Liver (tissue), 9 donors: ENCODE results near the gene ATOX1. TPM values are rescaled to one million over a fixed set of nuclear protein-coding genes. Genes with fewer than 3 reads are reported as not detected.

ENCODE experiments used
- DNase-seq: peaks from one replicate; pipeline ENCODE4 v3.0.0-alpha.2; 2017; ENCODE audit warnings: low spot score
- H3K27ac ChIP-seq, 2 donors: one replicate each; pipeline ENCODE4 v1.7.0; 2013; ENCODE audit warnings: inconsistent platforms in 2 of 2, low read length in 2 of 2, control low read depth in 1 of 2, low read depth in 1 of 2, mild to moderate bottlenecking in 1 of 2
- H3K27me3 ChIP-seq, 4 donors: one replicate each; pipeline versions ENCODE4 v1.6.1 to v1.7.0; 2013; ENCODE audit warnings: low read length in 3 of 4, inconsistent platforms in 1 of 4, mild to moderate bottlenecking in 1 of 4, moderate library complexity in 1 of 4; ENCODE audit not compliant: control insufficient read depth in 4 of 4, insufficient read depth in 4 of 4
- H3K36me3 ChIP-seq, 4 donors: one replicate each; pipeline versions ENCODE4 v1.6.1 to v1.7.0; 2013; ENCODE audit warnings: low read length in 3 of 4, mild to moderate bottlenecking in 3 of 4, low read depth in 1 of 4, moderate library complexity in 1 of 4; ENCODE audit not compliant: control insufficient read depth in 4 of 4, insufficient read depth in 3 of 4
- H3K4me1 ChIP-seq, 4 donors: one replicate each; pipeline versions ENCODE4 v1.6.1 to v1.7.0; 2013; ENCODE audit warnings: low read length in 3 of 4, mild to moderate bottlenecking in 3 of 4, moderate library complexity in 1 of 4; ENCODE audit not compliant: control insufficient read depth in 4 of 4, insufficient read depth in 4 of 4
- H3K4me3 ChIP-seq, 3 donors: one replicate each; pipeline versions ENCODE4 v1.6.1 to v1.7.0; 2013; ENCODE audit warnings: low read length in 3 of 3, control low read depth in 1 of 3, low read depth in 1 of 3, mild to moderate bottlenecking in 1 of 3
- H3K9ac ChIP-seq, 2 donors: one replicate each; pipeline ENCODE4 v1.7.0; 2013; ENCODE audit warnings: low read length in 2 of 2, mild to moderate bottlenecking in 2 of 2, moderate library complexity in 2 of 2, control low read depth in 1 of 2, low read depth in 1 of 2
- H3K9me3 ChIP-seq, 4 donors: one replicate each; pipeline versions ENCODE4 v1.6.1 to v1.7.0; 2013; ENCODE audit warnings: low read length in 3 of 4; ENCODE audit not compliant: control insufficient read depth in 4 of 4
- EGR1 ChIP-seq, 2 donors: IDR thresholded peaks; 2 replicates each; pipeline ENCODE4 v1.6.1; 2016 to 2018; ENCODE audit warnings: antibody characterized with exemption in 2 of 2, low read depth in 2 of 2
- FOXA1 ChIP-seq: IDR thresholded peaks from 2 replicates; pipeline ENCODE4 v1.6.1; 2016; ENCODE audit warnings: antibody characterized with exemption
- FOXA2 ChIP-seq: IDR thresholded peaks from 2 replicates; pipeline ENCODE4 v1.6.1; 2016; ENCODE audit warnings: antibody characterized with exemption
- GABPA ChIP-seq, 2 donors: IDR thresholded peaks in 1 of 2; conservative IDR thresholded peaks in 1 of 2; 2 replicates each; pipeline ENCODE4 v1.6.1; 2016; ENCODE audit warnings: antibody characterized with exemption in 2 of 2, mild to moderate bottlenecking in 1 of 2, moderate library complexity in 1 of 2
- HNF4A ChIP-seq, 2 donors: conservative IDR thresholded peaks; 2 replicates each; pipeline ENCODE4 v1.6.1; 2016; ENCODE audit warnings: antibody characterized with exemption in 2 of 2, mild to moderate bottlenecking in 2 of 2
- HNF4G ChIP-seq: IDR thresholded peaks from 2 replicates; pipeline ENCODE4 v1.6.1; 2016; ENCODE audit warnings: antibody characterized with exemption
- JUND ChIP-seq, 2 donors: IDR thresholded peaks; 2 replicates each; pipeline ENCODE4 v1.6.1; 2016; ENCODE audit warnings: antibody characterized with exemption in 2 of 2
- RAD21 ChIP-seq, 2 donors: IDR thresholded peaks; 2 replicates each; pipeline ENCODE4 v1.6.1; 2016; ENCODE audit warnings: antibody characterized with exemption in 2 of 2, mild to moderate bottlenecking in 2 of 2
- RXRA ChIP-seq, 2 donors: IDR thresholded peaks; 2 replicates each; pipeline ENCODE4 v1.6.1; 2017 to 2018; ENCODE audit warnings: antibody characterized with exemption in 2 of 2, mild to moderate bottlenecking in 1 of 2
- SP1 ChIP-seq: IDR thresholded peaks from 2 replicates; pipeline ENCODE4 v1.6.1; 2018; ENCODE audit warnings: antibody characterized with exemption, mild to moderate bottlenecking
- TAF1 ChIP-seq: conservative IDR thresholded peaks from 2 replicates; pipeline ENCODE4 v1.6.1; 2016; ENCODE audit warnings: antibody characterized with exemption, mild to moderate bottlenecking
- WGBS: extraction: QIAGEN DNeasy Blood & Tissue Kit; methylation state at CpG from one replicate; pipeline ENCODE4 v1.1.7; 2013; 5-methylcytosine and 5-hydroxymethylcytosine counted together
- polyA plus RNA-seq, 2 donors: library from polyadenylated mRNA; stranded (reverse) in 1 of 2; unstranded in 1 of 2; fragments of 200-250 nt in 1 of 2; fragments of >200 nt in 1 of 2; fragmentation: Nextera tagmentation in 1 of 2; extraction: Ambion mirVana in 1 of 2; gene quantifications; one replicate each; pipeline versions ENCODE4 v1.2.1 to v1.2.3, GENCODE V29; 2013 to 2015
- total RNA-seq, 2 donors: library from RNA; depleted of rRNA; stranded (reverse); fragments of >200 nt; gene quantifications; one replicate each; pipeline ENCODE4 v1.2.3, GENCODE V29; 2014
- TF ChIP-seq, protein P1 (sequence below): IDR thresholded peaks from 2 replicates; pipeline ENCODE4 v1.6.1; 2016; ENCODE audit warnings: antibody characterized with exemption
- TF ChIP-seq, protein P2 (sequence below): IDR thresholded peaks from 2 replicates; pipeline ENCODE4 v1.6.1; 2016; ENCODE audit warnings: antibody characterized with exemption
- TF ChIP-seq, protein P3 (sequence below): fragments of 150-350 bp; IDR thresholded peaks from 2 replicates; pipeline ENCODE4 v1.5.1; 2017; ENCODE audit warnings: improper control_type of control experiment, low read depth, low read length; ENCODE audit not compliant: missing input control
- TF ChIP-seq, protein P4 (sequence below): IDR thresholded peaks from 2 replicates; pipeline ENCODE4 v1.6.1; 2016; ENCODE audit warnings: antibody characterized with exemption
- donor health status: healthy.
- donor health status: healthy.
- donor health status: healthy.
- donor health status: healthy.
- donor health status: healthy.

ATOX1 gene
- total and polyA plus RNA-seq, 4 donors, result 25.9 to 307 (median 95.6) TPM

DNA sequence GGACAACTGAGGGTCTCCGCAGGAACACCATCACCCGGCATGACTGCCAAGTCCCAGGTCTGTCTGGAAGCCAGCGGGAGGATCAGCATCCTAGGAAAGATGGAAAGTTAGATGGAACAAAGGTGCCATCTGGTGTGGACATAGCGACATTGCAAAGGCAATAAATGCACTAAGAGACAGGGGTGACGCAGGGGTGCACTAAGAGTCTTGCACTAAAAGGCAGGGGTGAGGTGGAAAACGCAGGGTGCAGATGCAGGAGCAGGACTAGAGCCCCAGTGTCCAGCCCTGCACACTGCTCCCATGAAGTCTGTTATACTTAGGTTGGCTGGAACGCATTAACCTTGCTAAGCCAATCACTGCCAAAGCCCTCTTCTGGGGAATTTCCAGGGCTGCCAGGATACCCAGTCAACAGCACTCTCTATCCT is 15.5 kb downstream of the ATOX1 start:
- no peak overlapping the region for H3K27ac ChIP-seq
- no peaks in the 10 kb centered on the region for H3K9me3 ChIP-seq
- H3K4me1 ChIP-seq, result peaks cover 1 to 14% (median 7%) of the 10 kb centered on the region in 4 donors
- H3K36me3 ChIP-seq, result peaks cover 0 to 13% (median 5%) of the 10 kb centered on the region in 4 donors
- no peak overlapping the region for H3K9ac ChIP-seq
- H3K27me3 ChIP-seq, result no peaks in the 10 kb centered on the region
- no peak overlapping the region for H3K4me3 ChIP-seq
- 69% methylated on average over 7 of the region's 7 CpGs for WGBS
- DNase-seq, result no peak
- TF ChIP-seq, protein P1, sequence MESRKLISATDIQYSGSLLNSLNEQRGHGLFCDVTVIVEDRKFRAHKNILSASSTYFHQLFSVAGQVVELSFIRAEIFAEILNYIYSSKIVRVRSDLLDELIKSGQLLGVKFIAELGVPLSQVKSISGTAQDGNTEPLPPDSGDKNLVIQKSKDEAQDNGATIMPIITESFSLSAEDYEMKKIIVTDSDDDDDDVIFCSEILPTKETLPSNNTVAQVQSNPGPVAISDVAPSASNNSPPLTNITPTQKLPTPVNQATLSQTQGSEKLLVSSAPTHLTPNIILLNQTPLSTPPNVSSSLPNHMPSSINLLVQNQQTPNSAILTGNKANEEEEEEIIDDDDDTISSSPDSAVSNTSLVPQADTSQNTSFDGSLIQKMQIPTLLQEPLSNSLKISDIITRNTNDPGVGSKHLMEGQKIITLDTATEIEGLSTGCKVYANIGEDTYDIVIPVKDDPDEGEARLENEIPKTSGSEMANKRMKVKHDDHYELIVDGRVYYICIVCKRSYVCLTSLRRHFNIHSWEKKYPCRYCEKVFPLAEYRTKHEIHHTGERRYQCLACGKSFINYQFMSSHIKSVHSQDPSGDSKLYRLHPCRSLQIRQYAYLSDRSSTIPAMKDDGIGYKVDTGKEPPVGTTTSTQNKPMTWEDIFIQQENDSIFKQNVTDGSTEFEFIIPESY, result no peak
- TF ChIP-seq SP1, result no peak
- TF ChIP-seq EGR1 (IDR thresholded peaks at IDR 0.05; ENCODE audit: low read depth in 2 of 2), result no peak
- peak; percentile 77 to 86 for TF ChIP-seq RAD21 (IDR thresholded peaks at IDR 0.05)
- TF ChIP-seq FOXA2, result no peak
- no peak for TF ChIP-seq FOXA1
- TF ChIP-seq, protein P2, sequence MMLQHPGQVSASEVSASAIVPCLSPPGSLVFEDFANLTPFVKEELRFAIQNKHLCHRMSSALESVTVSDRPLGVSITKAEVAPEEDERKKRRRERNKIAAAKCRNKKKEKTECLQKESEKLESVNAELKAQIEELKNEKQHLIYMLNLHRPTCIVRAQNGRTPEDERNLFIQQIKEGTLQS, result no peak
- TF ChIP-seq, protein P3, sequence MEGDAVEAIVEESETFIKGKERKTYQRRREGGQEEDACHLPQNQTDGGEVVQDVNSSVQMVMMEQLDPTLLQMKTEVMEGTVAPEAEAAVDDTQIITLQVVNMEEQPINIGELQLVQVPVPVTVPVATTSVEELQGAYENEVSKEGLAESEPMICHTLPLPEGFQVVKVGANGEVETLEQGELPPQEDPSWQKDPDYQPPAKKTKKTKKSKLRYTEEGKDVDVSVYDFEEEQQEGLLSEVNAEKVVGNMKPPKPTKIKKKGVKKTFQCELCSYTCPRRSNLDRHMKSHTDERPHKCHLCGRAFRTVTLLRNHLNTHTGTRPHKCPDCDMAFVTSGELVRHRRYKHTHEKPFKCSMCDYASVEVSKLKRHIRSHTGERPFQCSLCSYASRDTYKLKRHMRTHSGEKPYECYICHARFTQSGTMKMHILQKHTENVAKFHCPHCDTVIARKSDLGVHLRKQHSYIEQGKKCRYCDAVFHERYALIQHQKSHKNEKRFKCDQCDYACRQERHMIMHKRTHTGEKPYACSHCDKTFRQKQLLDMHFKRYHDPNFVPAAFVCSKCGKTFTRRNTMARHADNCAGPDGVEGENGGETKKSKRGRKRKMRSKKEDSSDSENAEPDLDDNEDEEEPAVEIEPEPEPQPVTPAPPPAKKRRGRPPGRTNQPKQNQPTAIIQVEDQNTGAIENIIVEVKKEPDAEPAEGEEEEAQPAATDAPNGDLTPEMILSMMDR, result peak; percentile 51

DNA sequence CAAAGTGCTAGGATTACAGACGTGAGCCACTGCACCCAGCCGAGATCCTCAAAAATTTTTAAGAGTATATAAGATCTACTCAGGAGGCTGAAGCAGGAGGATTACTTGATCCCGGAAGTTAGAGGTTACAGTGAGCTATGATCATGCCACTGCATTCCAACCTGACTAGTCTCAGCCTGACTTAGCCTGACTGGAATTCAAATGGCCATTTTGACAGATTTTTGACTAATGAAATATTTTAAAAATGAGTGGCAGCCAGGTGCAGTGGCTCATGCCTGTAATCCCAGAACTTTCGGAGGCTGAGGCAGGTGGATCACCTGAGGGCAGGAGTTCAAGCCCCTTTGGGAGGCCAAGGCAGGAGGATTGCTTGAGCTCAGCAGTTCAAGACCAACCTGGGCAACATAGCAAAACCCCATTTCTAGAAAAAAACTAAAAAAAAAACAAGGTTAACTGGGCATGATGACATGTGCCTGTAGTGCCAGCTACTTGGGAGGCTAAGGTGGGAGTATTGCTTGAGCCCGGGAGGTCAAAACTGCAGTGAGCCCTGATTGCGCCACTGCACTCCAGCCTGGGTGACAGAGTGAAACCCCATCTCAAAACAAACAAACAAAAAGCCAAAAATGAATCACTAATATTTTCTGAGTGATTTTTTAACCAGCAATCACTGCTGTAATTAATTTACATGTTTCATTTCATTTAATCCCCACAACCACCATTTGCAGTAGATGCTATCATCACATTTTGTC is 16.6 kb downstream of the ATOX1 start:
- H3K9ac ChIP-seq, result no peak overlapping the region
- H3K4me3 ChIP-seq, result no peak overlapping the region
- no peak for DNase-seq
- H3K27ac ChIP-seq, result no peak overlapping the region
- H3K36me3 ChIP-seq, result peaks cover 0 to 13% (median 5%) of the 10 kb centered on the region in 4 donors
- TF ChIP-seq SP1 (no peak), GABPA (IDR thresholded peaks at IDR 0.05 in 1 of 2, conservative IDR thresholded peaks at IDR 0.05 in 1 of 2) (no peak), RXRA (IDR thresholded peaks at IDR 0.05) (no peak), FOXA2 (no peak), EGR1 (IDR thresholded peaks at IDR 0.05; ENCODE audit: low read depth in 2 of 2) (no peak), TAF1 (no peak), HNF4A (conservative IDR thresholded peaks at IDR 0.05) (no peak), HNF4G (no peak), RAD21 (IDR thresholded peaks at IDR 0.05) (no peak), JUND (IDR thresholded peaks at IDR 0.05) (no peak)
- TF ChIP-seq, protein P4, sequence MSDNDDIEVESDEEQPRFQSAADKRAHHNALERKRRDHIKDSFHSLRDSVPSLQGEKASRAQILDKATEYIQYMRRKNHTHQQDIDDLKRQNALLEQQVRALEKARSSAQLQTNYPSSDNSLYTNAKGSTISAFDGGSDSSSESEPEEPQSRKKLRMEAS, result no peak
- TF ChIP-seq, protein P3, result no peak
- TF ChIP-seq, protein P1, result no peak
- TF ChIP-seq, protein P2, result no peak
- H3K9me3 ChIP-seq, result no peaks in the 10 kb centered on the region
- peaks cover 1 to 14% (median 7%) of the 10 kb centered on the region in 4 donors for H3K4me1 ChIP-seq
- no peaks in the 10 kb centered on the region for H3K27me3 ChIP-seq
- WGBS, result 92% methylated on average over 6 of the region's 6 CpGs
